Measurements from ENCODE around the gene ITPRIPL1. TPM values are rescaled to one million over a fixed set of nuclear protein-coding genes. Genes with fewer than 3 reads are reported as not detected.

Gene ITPRIPL1
- total RNA-seq, 1 donor, result 17.2 TPM

GRCh38 chr2:96320728-96321622, 4.1 kb upstream of the ITPRIPL1 start:
- DNase-seq (ENCODE audit: low read depth in 2 of 3, low spot score in 2 of 3), result peak in 1 of 3 donors; percentile 12

- no peak for DNase-seq (ENCODE audit: low read depth in 2 of 3, low spot score in 2 of 3)
Measured at GRCh38 chr2:96323849-96324248, 1.3 kb upstream of the ITPRIPL1 start.

- DNase-seq (ENCODE audit: low read depth in 2 of 3, low spot score in 2 of 3), result peak in 1 of 3 donors; percentile 42
Measured at GRCh38 chr2:96324721-96325040, 436 bp upstream of the ITPRIPL1 start.

GRCh38 chr2:96325884-96326255, 753 bp downstream of the ITPRIPL1 start:
- peak in 1 of 3 donors; percentile 18 for DNase-seq (ENCODE audit: low read depth in 2 of 3, low spot score in 2 of 3)

- DNase-seq (ENCODE audit: low read depth in 2 of 3, low spot score in 2 of 3), result no peak
Measured at GRCh38 chr2:96326564-96326963, 1.4 kb downstream of the ITPRIPL1 start.

- DNase-seq (ENCODE audit: low read depth in 2 of 3, low spot score in 2 of 3), result no peak
Measured at GRCh38 chr2:96326990-96327820, 2.1 kb downstream of the ITPRIPL1 start.

GRCh38 chr2:96329456-96329855, 4.3 kb downstream of the ITPRIPL1 start:
- DNase-seq (ENCODE audit: low read depth in 2 of 3, low spot score in 2 of 3), result no peak

- DNase-seq (ENCODE audit: low read depth in 2 of 3, low spot score in 2 of 3), result no peak
Measured at GRCh38 chr2:96329874-96330273, 4.8 kb downstream of the ITPRIPL1 start.

GRCh38 chr2:96330407-96330806, 5.3 kb downstream of the ITPRIPL1 start:
- DNase-seq (ENCODE audit: low read depth in 2 of 3, low spot score in 2 of 3), result no peak

- DNase-seq (ENCODE audit: low read depth in 2 of 3, low spot score in 2 of 3), result no peak
Measured at GRCh38 chr2:96333708-96334107, 8.6 kb downstream of the ITPRIPL1 start.

- no peak for DNase-seq (ENCODE audit: low read depth in 2 of 3, low spot score in 2 of 3)
Measured at GRCh38 chr2:96336104-96336775, 11.1 kb downstream of the ITPRIPL1 start.

- DNase-seq (ENCODE audit: low read depth in 2 of 3, low spot score in 2 of 3), result no peak
Measured at GRCh38 chr2:96336873-96337272, 11.8 kb downstream of the ITPRIPL1 start.

- no peak for DNase-seq (ENCODE audit: low read depth in 2 of 3, low spot score in 2 of 3)
Measured at GRCh38 chr2:96340493-96341414, 15.6 kb downstream of the ITPRIPL1 start.

- DNase-seq (ENCODE audit: low read depth in 2 of 3, low spot score in 2 of 3), result no peak
Measured at GRCh38 chr2:96341641-96342040, 16.5 kb downstream of the ITPRIPL1 start.

GRCh38 chr2:96342085-96342484, 17.0 kb downstream of the ITPRIPL1 start:
- no peak for DNase-seq (ENCODE audit: low read depth in 2 of 3, low spot score in 2 of 3)

GRCh38 chr2:96344011-96344410, 18.9 kb downstream of the ITPRIPL1 start:
- peak in 1 of 3 donors; percentile 14 for DNase-seq (ENCODE audit: low read depth in 2 of 3, low spot score in 2 of 3)

GRCh38 chr2:96345438-96345837, 20.3 kb downstream of the ITPRIPL1 start:
- DNase-seq (ENCODE audit: low read depth in 2 of 3, low spot score in 2 of 3), result peak in 1 of 3 donors; percentile 71

GRCh38 chr2:96345868-96346462, 20.8 kb downstream of the ITPRIPL1 start:
- DNase-seq (ENCODE audit: low read depth in 2 of 3, low spot score in 2 of 3), result no peak

GRCh38 chr2:96347395-96347794, 22.3 kb downstream of the ITPRIPL1 start:
- no peak for DNase-seq (ENCODE audit: low read depth in 2 of 3, low spot score in 2 of 3)
